ENCODE data around the gene IGF2. TPM values are rescaled to one million over a fixed set of nuclear protein-coding genes. Genes with fewer than 3 reads are reported as not detected.

Gene IGF2
- total RNA-seq, 2 experiments from 2014 or later, result 0.06 to 0.08 TPM

DNA sequence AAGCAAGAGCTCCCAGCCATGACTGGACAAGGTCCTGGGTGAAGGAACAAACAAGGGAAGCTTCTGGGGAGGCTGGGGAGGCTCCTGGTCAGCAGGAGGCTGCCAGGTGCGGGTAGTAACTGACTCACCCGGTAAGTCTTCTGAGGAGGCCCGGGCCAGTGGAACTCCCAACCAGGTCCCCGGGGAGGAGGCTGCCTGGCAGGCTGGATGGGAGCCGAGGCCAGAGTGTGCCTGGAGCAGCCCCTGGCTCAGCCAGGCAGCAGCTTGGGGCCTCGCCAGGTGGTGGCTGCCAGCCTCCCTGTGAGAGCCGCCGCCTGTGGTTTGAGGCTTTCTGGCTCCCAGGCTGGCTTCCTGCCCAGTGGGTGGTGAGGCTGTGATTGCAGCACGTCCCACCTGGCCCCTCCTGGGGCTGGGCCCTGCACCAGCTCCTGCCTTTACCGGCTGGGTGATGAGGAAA lies 46.2 kb downstream of the IGF2 start:
- peak; percentile 65 for DNase-seq
- H3K4me3 Mint-ChIP-seq, result no peak overlapping the region
- H3K27ac Mint-ChIP-seq, result no peak overlapping the region
- no peaks in the 10 kb centered on the region for H3K36me3 Mint-ChIP-seq
- peaks cover 7% of the 10 kb centered on the region for H3K4me1 Mint-ChIP-seq
- H3K9me3 Mint-ChIP-seq, result no peaks in the 10 kb centered on the region
- H3K27me3 Mint-ChIP-seq, result peaks cover 24% of the 10 kb centered on the region

GRCh38 chr11:2092464-2092910 lies 46.7 kb downstream of the IGF2 start:
- Mint-ChIP-seq H3K4me1 (peaks cover 7% of the 10 kb centered on the region), H3K4me3 (no peak overlapping the region), H3K36me3 (no peaks in the 10 kb centered on the region), H3K27me3 (peaks cover 24% of the 10 kb centered on the region), H3K27ac (no peak overlapping the region), H3K9me3 (no peaks in the 10 kb centered on the region)
- no peak for DNase-seq

DNA sequence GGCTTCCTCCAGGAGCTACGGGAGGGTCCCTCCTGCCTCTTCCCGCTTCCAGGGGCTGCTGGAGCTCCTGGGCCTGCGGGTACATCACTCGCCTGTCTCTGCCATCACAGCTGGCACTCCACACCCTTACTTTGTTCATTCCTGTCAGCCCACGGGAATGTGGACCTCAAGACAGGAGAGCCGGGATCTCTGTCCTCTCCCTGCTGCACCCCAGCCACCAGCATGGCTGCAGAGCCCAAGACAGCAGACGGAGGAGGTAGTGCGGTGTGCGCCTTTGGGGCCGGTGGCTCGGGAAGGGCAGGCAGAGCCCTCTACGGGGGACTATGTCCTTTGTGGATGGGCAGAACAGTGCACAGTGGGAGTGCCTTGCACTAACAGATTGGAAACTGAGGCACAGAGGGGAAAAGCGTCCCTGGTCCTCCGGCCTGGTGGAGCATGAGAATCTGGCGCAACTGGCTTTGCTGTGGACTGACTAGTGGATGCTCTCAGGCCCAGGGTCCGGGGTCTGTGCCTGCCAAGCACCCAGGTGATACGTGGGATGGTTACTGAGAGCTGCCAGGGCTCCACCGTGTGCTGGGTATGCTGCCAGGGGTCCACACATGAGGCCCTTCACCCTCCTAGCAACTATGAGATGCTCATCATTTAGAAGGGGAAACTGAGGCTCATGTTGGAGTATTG lies 47.3 kb downstream of the IGF2 start:
- Mint-ChIP-seq H3K27ac (no peak overlapping the region), H3K4me1 (peaks cover 7% of the 10 kb centered on the region), H3K4me3 (no peak overlapping the region), H3K36me3 (no peaks in the 10 kb centered on the region), H3K9me3 (no peaks in the 10 kb centered on the region), H3K27me3 (peaks cover 24% of the 10 kb centered on the region)
- DNase-seq, result no peak

GRCh38 chr11:2091112-2091746 lies 48.0 kb downstream of the IGF2 start:
- Mint-ChIP-seq H3K4me3 (no peak overlapping the region), H3K9me3 (no peaks in the 10 kb centered on the region), H3K36me3 (no peaks in the 10 kb centered on the region), H3K27ac (no peak overlapping the region), H3K27me3 (peaks cover 24% of the 10 kb centered on the region), H3K4me1 (peaks cover 7% of the 10 kb centered on the region)
- no peak for DNase-seq

DNA sequence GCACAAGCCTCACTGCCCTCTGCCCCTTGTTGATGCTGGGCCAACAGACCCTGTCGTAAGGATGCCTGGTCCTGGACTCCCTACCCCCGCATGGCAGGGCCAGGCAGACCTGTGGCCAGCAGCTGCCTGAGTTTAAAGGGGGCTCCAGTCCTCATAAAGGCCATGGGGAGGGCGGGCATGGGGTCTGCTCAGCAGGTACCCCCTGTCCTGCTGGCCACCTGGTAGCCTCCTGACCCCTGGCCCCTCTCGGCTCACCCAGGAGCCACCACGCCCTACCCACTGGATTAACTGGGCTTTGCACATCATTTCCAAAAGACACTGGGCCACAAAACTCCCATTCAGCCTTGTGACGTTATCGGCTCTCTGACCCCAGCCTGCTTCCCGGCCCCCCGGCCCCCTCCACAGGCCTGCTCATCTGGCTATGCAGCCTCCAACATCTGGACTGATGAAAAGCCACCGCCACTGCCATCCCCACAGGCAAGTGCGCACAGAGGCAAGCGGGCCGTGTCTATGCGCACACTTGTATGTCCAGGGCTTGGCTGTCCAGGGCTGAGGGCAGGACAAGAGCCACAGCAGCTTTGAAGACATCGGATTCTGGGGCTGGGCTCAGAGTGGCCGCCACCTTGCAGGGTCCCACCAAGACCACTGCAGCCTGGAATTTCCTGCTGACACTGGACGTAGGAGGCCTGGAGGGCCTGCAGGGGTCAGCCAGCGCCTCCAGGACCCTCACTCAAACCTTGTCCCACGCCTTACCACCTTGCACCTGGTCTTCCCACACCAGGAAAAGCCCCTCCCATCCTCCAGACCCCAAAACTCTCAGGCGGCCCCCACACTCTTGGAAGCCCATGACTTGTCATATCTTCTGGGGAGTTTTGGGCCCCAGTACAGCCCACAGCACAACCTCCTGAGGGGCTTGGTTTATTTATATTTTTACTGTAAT lies 48.7 kb downstream of the IGF2 start:
- no peak overlapping the region for H3K4me3 Mint-ChIP-seq
- peaks cover 24% of the 10 kb centered on the region for H3K27me3 Mint-ChIP-seq
- H3K9me3 Mint-ChIP-seq, result no peaks in the 10 kb centered on the region
- H3K27ac Mint-ChIP-seq, result no peak overlapping the region
- DNase-seq, result no peak
- peaks cover 7% of the 10 kb centered on the region for H3K4me1 Mint-ChIP-seq
- no peaks in the 10 kb centered on the region for H3K36me3 Mint-ChIP-seq

GRCh38 chr11:2089536-2090165 lies 49.5 kb downstream of the IGF2 start:
- Mint-ChIP-seq H3K4me1 (peaks cover 7% of the 10 kb centered on the region), H3K36me3 (no peaks in the 10 kb centered on the region), H3K27me3 (peaks cover 24% of the 10 kb centered on the region), H3K27ac (no peak overlapping the region), H3K9me3 (no peaks in the 10 kb centered on the region), H3K4me3 (no peak overlapping the region)
- DNase-seq, result peak; percentile 37

- Mint-ChIP-seq H3K4me3 (no peak overlapping the region), H3K27ac (no peak overlapping the region)
These were observed 50.2 kb downstream of the IGF2 start for GRCh38 chr11:2088746-2089535.

GRCh38 chr11:2088284-2088683 lies 50.9 kb downstream of the IGF2 start:
- Mint-ChIP-seq H3K4me1 (peaks cover 5% of the 10 kb centered on the region), H3K36me3 (no peaks in the 10 kb centered on the region), H3K9me3 (peaks cover 8% of the 10 kb centered on the region), H3K4me3 (no peak overlapping the region), H3K27me3 (peaks cover 28% of the 10 kb centered on the region), H3K27ac (no peak overlapping the region)
- no peak for DNase-seq

More at GRCh38 chr11:2088746-2089535, 50.2 kb downstream of the IGF2 start:
- no peak for DNase-seq
- no peaks in the 10 kb centered on the region for H3K36me3 Mint-ChIP-seq
- H3K4me1 Mint-ChIP-seq, result peaks cover 7% of the 10 kb centered on the region
- H3K9me3 Mint-ChIP-seq, result peaks cover 5% of the 10 kb centered on the region
- H3K27me3 Mint-ChIP-seq, result peaks cover 30% of the 10 kb centered on the region

- H3K36me3 Mint-ChIP-seq, result no peaks in the 10 kb centered on the region
- no peaks in the 10 kb centered on the region for H3K4me1 Mint-ChIP-seq
- H3K4me3 Mint-ChIP-seq, result no peak overlapping the region
- no peak overlapping the region for H3K27ac Mint-ChIP-seq
- H3K27me3 Mint-ChIP-seq, result peaks cover 21% of the 10 kb centered on the region
- peaks cover 8% of the 10 kb centered on the region for H3K9me3 Mint-ChIP-seq
- no peak for DNase-seq
These were observed 52.7 kb downstream of the IGF2 start for GRCh38 chr11:2086239-2087040.

DNA sequence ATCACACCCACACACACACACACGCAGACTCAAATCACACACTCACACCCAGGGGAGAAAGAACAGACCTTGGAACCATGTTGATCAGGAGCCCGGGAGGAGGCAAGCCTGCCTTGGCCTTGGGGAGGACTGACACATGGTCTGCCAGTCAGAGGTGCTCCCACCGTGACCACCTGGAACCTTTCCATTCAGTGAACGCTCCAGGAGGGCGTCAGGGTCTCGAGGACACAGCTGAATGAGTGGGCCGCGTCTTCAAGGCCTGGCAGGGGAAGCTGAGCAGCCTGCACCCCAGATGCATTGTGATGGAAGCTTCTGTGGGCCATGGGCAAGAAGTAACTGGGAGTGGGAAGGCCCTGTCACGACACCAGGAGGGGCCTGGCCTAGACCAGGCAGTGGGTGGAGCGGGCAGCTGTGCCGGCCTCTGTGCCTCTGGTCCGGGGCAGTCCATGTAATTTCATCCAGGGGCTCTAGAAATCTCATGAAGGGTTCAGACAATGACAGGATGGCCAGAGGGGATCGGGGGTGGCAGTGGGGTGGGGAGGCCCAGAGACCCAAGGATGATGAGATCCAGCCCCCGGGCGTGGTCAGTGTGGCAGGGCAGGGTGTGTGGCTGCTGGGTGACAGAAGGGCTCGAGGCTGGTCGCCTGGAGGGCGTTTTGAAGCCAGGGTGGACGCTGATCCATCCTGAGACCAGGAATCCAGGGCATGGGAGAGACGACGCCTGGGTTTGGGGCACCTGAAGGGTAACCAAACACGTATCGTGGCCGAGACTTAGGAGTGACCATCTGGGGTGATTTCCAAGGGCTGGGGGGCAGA lies 53.7 kb downstream of the IGF2 start:
- Mint-ChIP-seq H3K4me3 (no peak overlapping the region), H3K27ac (no peak overlapping the region), H3K9me3 (peaks cover 8% of the 10 kb centered on the region), H3K4me1 (no peaks in the 10 kb centered on the region), H3K36me3 (no peaks in the 10 kb centered on the region), H3K27me3 (peaks cover 21% of the 10 kb centered on the region)
- no peak for DNase-seq

GRCh38 chr11:2084721-2085120 lies 54.5 kb downstream of the IGF2 start:
- H3K27me3 Mint-ChIP-seq, result peaks cover 21% of the 10 kb centered on the region
- H3K9me3 Mint-ChIP-seq, result peaks cover 8% of the 10 kb centered on the region
- no peak overlapping the region for H3K4me3 Mint-ChIP-seq
- H3K36me3 Mint-ChIP-seq, result no peaks in the 10 kb centered on the region
- H3K4me1 Mint-ChIP-seq, result no peaks in the 10 kb centered on the region
- no peak for DNase-seq
- H3K27ac Mint-ChIP-seq, result no peak overlapping the region
